Skeletal muscle satellite cell (primary cell): ENCODE results near the gene MUC12.
"Not testable (repeated sequence)": the region's sequence is repeated elsewhere in the genome, so short reads cannot be mapped to it uniquely, and the experiment has no call there.

Experiments
- H3K27me3 ChIP-seq: 2 replicates; pipeline ENCODE4 v1.7.0; 2013; ENCODE audit warnings: low read length; ENCODE audit not compliant: control insufficient read depth, insufficient read depth
- H3K36me3 ChIP-seq: 2 replicates; pipeline ENCODE4 v1.7.0; 2013; ENCODE audit warnings: mild to moderate bottlenecking, control low read depth, low read length; ENCODE audit not compliant: insufficient read depth
- H3K4me1 ChIP-seq: 2 replicates; pipeline ENCODE4 v1.7.0; 2013; ENCODE audit warnings: low read length; ENCODE audit not compliant: control insufficient read depth, insufficient read depth
- H3K4me2 ChIP-seq: 2 replicates; pipeline ENCODE4 v1.7.0; 2013; ENCODE audit warnings: mild to moderate bottlenecking, low read length
- H3K4me3 ChIP-seq: 2 replicates; pipeline ENCODE4 v1.7.0; 2013; ENCODE audit warnings: low read length
- H3K9ac ChIP-seq: 2 replicates; pipeline ENCODE4 v1.7.0; 2013; ENCODE audit warnings: mild to moderate bottlenecking, low read depth, low read length, moderate library complexity
- H3K9me3 ChIP-seq: replicated peaks from 2 replicates; pipeline ENCODE4 v1.7.0; 2013; ENCODE audit warnings: mild to moderate bottlenecking, control low read depth, low read length

MUC12 gene

DNA sequence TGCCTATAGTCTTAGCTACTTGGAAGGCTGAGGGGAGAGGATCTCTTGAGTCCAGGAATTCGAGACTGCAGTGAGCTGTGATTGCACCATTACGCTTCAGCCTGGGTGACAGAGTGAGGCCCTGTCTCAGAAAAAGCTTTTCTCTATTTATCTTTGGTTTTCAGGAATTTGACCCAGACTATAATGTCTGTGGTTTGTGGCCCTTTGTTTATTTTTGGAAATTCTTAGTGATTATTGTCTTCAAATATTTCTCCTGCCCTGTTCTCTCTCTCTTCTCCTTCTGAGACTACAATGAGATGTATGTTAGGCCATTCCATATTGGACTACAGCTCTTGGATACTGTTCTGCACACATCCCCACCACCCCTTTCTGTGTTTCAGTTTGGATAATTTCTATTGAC is 4.7 kb downstream of the MUC12 start:
- peaks cover 36% of the 10 kb centered on the region for H3K27me3 ChIP-seq

DNA sequence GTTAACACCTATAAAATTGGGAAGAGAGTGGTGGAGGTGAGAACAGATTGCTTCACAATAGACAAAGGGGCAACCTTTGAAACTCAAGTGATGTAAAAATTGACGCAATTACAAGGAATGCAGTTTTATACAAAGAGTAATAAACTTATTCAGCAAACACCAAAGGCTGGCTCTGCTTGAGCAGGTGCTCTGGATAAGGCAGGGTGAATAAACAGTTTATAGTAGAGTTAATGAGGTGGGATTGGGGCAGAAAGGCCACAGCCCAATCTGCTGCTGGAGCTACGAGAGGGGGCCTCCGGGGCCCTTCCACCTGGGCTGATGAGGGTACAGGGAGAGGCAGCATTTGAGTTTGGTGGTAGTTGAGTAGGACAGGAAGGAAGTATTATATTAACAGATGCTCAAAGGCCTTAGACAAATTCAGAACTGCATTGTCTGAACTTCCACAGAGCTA is 6.0 kb downstream of the MUC12 start:
- Histone ChIP-seq H3K4me1 (no peaks in the 10 kb centered on the region), H3K27me3 (peaks cover 26% of the 10 kb centered on the region), H3K9ac (no peak overlapping the region), H3K4me3 (no peak overlapping the region), H3K4me2 (no peak overlapping the region), H3K9me3 (no peaks in the 10 kb centered on the region), H3K36me3 (no peaks in the 10 kb centered on the region)

More for the DNA sequence above, 4.7 kb downstream of the MUC12 start:
- no peaks in the 10 kb centered on the region for H3K36me3 ChIP-seq
- H3K4me1 ChIP-seq, result no peaks in the 10 kb centered on the region
- H3K9me3 ChIP-seq, result no peaks in the 10 kb centered on the region
- no peak overlapping the region for H3K9ac ChIP-seq
- H3K4me3 ChIP-seq, result no peak overlapping the region
- H3K4me2 ChIP-seq, result no peak overlapping the region

DNA sequence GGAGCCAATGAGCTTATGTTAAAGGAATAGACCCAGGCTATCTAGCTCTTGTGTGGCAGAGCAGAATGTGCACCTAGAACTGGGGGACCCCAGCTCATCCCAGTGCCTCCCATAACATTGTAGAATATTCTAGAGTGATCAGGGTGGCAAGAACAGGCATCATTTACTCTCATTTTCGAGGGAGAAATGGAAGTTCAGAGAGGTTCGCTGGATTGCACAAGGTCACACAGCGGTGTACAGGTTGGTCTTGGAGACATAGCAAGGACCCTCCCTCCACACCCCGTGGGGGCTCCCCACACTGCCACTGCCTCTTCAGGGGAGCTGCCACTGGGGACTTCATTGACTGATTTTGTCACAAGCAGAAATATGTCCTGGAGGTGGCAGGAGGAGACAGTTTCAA is 8.9 kb downstream of the MUC12 start:
- Histone ChIP-seq H3K4me2 (no peak overlapping the region), H3K9me3 (no peaks in the 10 kb centered on the region)

DNA sequence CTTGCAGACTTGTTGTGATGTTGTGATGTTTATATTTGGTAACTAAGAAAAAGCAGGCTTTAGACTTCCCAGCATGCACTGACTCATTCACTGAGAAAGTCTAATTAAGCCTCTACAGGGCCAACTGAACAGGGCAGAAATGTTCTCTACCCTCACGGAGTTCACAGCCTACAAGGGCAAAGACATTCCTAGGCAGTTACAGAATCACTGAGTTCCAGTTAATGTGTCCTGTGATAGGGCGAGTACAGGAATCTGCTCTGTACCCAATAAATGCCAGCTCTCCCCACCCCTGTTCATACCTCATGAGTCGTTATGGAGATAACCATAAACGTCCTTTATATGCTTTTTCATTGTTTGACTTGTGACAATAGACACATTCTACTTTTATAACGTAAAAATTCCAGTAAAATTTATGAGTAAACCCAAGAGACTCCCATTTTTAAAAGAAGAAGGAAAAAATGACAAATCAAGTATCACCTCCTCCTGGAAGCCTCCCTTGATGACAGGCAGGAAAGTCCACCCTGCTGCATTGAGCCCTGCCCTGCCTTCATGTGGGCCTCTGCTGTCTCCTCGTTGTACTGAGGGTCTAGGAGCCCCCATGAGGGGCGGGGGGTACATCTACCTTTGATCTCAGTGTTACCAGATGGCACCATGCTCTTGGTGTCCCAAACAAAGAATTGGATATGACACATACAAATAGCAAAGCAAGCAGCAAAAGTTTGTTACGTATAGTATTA is 14.3 kb downstream of the MUC12 start:
- H3K4me1 ChIP-seq, result peaks cover 8% of the 10 kb centered on the region
- H3K4me3 ChIP-seq, result no peak overlapping the region

More for the DNA sequence above, 8.9 kb downstream of the MUC12 start:
- no peaks in the 10 kb centered on the region for H3K36me3 ChIP-seq
- no peak overlapping the region for H3K4me3 ChIP-seq
- H3K9ac ChIP-seq, result no peak overlapping the region
- H3K27me3 ChIP-seq, result peaks cover 19% of the 10 kb centered on the region
- no peaks in the 10 kb centered on the region for H3K4me1 ChIP-seq

DNA sequence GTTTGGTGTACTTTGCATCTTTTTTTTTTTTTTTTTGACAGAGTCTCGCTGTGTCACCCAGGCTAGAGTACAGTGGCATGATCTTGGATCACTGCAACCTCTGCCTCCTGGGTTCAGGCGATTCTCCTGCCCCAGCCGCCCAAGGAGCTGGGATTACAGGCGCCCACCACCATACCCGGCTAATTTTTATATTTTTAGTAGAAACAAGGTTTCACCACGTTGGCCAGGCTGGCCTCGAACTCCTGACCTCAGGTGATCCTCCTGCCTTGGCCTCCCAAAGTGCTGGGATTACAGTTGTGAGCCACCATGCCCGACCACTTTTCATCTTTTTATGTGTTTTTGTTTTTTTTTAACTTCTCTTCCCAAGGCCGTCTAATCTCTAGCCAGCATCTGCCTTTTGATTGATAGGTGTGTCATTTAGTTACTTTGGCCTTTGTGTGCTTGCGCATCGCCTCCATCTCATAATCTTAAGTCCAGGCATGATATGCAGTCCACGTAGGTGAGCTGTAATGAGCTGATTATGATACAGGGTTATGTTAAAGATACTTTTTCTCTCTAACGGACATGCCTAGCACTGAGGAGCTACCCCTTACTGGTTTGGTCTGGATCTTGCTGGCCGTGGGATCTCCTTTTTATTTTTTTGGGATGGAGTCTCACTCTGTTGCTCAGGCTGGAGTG is 15.0 kb downstream of the MUC12 start:
- not testable (repeated sequence) for H3K4me1 ChIP-seq, H3K4me3 ChIP-seq, H3K4me2 ChIP-seq, H3K9me3 ChIP-seq, H3K36me3 ChIP-seq
- Histone ChIP-seq H3K27me3 (peaks cover 12% of the 10 kb centered on the region), H3K9ac (peak overlapping the region; percentile 57)

More for the DNA sequence above, 14.3 kb downstream of the MUC12 start:
- Histone ChIP-seq H3K9me3 (no peaks in the 10 kb centered on the region), H3K27me3 (peaks cover 13% of the 10 kb centered on the region), H3K36me3 (no peaks in the 10 kb centered on the region), H3K4me2 (no peak overlapping the region), H3K9ac (peak overlapping the region; percentile 57)

DNA sequence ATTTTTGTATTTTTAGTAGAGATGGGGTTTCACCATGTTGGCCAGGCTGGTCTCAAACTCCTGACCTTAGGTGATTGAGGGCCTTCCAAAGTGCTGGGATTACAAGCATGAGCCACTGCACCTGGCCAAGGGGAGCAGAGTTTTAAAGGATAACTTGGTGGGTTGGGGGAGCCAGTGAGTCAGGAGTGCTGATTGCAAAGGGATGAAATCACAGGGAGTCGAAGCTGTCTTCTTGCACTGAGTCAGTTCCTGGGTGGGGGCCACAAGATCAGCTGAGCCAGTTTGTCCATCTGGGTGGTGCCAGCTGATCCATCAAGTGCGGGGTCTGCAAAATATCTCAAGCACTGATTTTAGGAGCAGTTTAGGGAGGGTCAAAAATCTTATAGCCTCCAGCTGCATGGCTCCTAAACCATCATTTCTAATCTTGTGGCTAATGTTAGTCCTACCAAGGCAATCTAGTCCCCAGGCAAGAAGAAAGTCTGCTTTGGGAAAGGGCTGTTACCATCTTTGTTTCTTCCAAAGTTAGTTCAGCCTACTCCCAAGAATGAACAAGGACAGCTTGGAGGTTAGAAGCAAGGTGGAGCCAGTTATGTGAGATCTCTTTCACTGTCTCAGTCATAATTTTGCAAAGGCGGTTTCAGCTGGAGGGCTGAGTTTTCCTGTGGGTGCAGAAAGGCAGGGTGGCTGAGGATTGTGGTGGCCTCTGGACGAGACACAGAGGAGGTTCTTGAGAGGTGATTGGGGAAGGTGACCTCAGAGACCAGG is 15.8 kb downstream of the MUC12 start:
- Histone ChIP-seq H3K9ac (peak overlapping the region; percentile 30), H3K27me3 (peaks cover 12% of the 10 kb centered on the region)
- H3K36me3 ChIP-seq, result not testable (repeated sequence)

DNA sequence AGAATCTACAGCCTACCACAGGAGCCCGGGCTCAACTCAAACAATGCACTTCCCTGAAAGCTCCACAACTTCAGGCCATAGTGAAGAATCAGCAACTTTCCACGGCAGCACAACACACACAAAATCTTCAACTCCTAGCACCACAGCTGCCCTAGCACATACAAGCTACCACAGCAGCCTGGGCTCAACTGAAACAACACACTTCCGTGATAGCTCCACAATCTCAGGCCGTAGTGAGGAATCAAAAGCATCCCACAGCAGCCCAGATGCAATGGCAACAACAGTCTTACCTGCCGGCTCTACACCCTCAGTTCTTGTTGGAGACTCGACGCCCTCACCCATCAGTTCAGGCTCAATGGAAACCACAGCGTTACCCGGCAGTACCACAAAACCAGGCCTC is 22.3 kb downstream of the MUC12 start:
- H3K4me3 ChIP-seq, result no peak overlapping the region
- H3K9ac ChIP-seq, result no peak overlapping the region

More for the DNA sequence above, 15.8 kb downstream of the MUC12 start:
- not testable (repeated sequence) for H3K4me1 ChIP-seq, H3K4me3 ChIP-seq, H3K9me3 ChIP-seq, H3K4me2 ChIP-seq

DNA sequence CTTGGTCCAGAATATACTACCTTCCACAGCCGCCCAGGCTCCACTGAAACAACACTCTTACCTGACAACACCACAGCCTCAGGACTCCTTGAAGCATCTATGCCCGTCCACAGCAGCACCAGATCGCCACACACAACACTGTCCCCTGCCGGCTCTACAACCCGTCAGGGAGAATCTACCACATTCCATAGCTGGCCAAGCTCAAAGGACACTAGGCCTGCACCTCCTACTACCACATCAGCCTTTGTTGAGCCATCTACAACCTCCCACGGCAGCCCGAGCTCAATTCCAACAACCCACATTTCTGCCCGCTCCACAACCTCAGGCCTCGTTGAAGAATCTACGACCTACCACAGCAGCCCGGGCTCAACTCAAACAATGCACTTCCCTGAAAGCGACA is 22.9 kb downstream of the MUC12 start:
- H3K4me3 ChIP-seq, H3K4me1 ChIP-seq, H3K4me2 ChIP-seq, H3K9me3 ChIP-seq, H3K9ac ChIP-seq, H3K27me3 ChIP-seq, H3K36me3 ChIP-seq: not testable (repeated sequence)

More for the DNA sequence above, 22.3 kb downstream of the MUC12 start:
- Histone ChIP-seq H3K27me3 (no peaks in the 10 kb centered on the region), H3K4me1 (no peaks in the 10 kb centered on the region), H3K4me2 (no peak overlapping the region), H3K36me3 (no peaks in the 10 kb centered on the region), H3K9me3 (no peaks in the 10 kb centered on the region)

DNA sequence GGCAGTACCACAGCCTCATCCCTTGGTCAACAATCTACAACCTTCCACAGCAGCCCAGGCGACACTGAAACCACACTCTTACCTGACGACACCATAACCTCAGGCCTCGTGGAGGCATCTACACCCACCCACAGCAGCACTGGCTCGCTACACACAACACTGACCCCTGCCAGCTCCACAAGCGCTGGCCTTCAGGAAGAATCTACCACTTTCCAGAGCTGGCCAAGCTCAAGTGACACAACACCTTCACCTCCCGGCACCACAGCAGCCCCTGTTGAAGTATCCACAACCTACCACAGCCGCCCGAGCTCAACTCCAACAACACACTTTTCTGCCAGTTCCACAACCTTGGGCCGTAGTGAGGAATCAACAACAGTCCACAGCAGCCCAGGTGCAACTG is 25.3 kb downstream of the MUC12 start:
- H3K4me3 ChIP-seq, H3K4me1 ChIP-seq, H3K4me2 ChIP-seq, H3K9ac ChIP-seq, H3K36me3 ChIP-seq, H3K27me3 ChIP-seq, H3K9me3 ChIP-seq: not testable (repeated sequence)

DNA sequence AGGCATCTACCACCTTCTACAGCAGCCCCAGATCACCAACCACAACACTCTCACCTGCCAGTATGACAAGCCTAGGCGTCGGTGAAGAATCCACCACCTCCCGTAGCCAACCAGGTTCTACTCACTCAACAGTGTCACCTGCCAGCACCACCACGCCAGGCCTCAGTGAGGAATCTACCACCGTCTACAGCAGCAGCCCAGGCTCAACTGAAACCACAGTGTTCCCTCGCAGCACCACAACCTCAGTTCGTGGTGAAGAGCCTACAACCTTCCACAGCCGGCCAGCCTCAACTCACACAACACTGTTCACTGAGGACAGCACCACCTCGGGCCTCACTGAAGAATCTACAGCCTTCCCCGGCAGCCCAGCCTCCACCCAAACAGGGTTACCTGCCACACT is 29.2 kb downstream of the MUC12 start:
- not testable (repeated sequence) for H3K9ac ChIP-seq, H3K4me1 ChIP-seq, H3K4me2 ChIP-seq, H3K27me3 ChIP-seq, H3K9me3 ChIP-seq, H3K4me3 ChIP-seq, H3K36me3 ChIP-seq

DNA sequence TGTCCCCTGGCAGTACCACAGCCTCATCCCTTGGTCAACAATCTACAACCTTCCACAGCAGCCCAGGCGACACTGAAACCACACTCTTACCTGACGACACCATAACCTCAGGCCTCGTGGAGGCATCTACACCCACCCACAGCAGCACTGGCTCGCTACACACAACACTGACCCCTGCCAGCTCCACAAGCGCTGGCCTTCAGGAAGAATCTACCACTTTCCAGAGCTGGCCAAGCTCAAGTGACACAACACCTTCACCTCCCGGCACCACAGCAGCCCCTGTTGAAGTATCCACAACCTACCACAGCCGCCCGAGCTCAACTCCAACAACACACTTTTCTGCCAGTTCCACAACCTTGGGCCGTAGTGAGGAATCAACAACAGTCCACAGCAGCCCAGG is 30.0 kb downstream of the MUC12 start:
- H3K4me3 ChIP-seq, H3K9ac ChIP-seq, H3K27me3 ChIP-seq, H3K9me3 ChIP-seq, H3K4me1 ChIP-seq, H3K4me2 ChIP-seq, H3K36me3 ChIP-seq: not testable (repeated sequence)
